ENCODE measurements around the gene CCSAP. TPM values are rescaled to one million over a fixed set of nuclear protein-coding genes. Genes with fewer than 3 reads are reported as not detected.

The CCSAP gene
- total and polyA plus RNA-seq, 2 of the 13 experiments (the other 11 are each of a cell fraction or from before 2014, with no cell fraction given): 3.7 to 9.0 TPM

GRCh38 chr1:229298420-229298819 is 44.4 kb downstream of the CCSAP start (continued):
- peak; percentile 42; the same call in 1 of the 2 replicates for TF ChIP-seq SOX5 (CRISPR knock-in tag; IDR thresholded peaks at IDR 0.05; ENCODE audit: borderline replicate concordance)
- no peak for TF ChIP-seq CHD2 (IDR thresholded peaks at IDR 0.05; ENCODE audit: low read depth, low read length)
- no peak for TF ChIP-seq ZNF746 (CRISPR knock-in tag; IDR thresholded peaks at IDR 0.05)
- TF ChIP-seq TARDBP (CRISPR knock-in tag; IDR thresholded peaks at IDR 0.05): no peak
- TF ChIP-seq, protein P1, sequence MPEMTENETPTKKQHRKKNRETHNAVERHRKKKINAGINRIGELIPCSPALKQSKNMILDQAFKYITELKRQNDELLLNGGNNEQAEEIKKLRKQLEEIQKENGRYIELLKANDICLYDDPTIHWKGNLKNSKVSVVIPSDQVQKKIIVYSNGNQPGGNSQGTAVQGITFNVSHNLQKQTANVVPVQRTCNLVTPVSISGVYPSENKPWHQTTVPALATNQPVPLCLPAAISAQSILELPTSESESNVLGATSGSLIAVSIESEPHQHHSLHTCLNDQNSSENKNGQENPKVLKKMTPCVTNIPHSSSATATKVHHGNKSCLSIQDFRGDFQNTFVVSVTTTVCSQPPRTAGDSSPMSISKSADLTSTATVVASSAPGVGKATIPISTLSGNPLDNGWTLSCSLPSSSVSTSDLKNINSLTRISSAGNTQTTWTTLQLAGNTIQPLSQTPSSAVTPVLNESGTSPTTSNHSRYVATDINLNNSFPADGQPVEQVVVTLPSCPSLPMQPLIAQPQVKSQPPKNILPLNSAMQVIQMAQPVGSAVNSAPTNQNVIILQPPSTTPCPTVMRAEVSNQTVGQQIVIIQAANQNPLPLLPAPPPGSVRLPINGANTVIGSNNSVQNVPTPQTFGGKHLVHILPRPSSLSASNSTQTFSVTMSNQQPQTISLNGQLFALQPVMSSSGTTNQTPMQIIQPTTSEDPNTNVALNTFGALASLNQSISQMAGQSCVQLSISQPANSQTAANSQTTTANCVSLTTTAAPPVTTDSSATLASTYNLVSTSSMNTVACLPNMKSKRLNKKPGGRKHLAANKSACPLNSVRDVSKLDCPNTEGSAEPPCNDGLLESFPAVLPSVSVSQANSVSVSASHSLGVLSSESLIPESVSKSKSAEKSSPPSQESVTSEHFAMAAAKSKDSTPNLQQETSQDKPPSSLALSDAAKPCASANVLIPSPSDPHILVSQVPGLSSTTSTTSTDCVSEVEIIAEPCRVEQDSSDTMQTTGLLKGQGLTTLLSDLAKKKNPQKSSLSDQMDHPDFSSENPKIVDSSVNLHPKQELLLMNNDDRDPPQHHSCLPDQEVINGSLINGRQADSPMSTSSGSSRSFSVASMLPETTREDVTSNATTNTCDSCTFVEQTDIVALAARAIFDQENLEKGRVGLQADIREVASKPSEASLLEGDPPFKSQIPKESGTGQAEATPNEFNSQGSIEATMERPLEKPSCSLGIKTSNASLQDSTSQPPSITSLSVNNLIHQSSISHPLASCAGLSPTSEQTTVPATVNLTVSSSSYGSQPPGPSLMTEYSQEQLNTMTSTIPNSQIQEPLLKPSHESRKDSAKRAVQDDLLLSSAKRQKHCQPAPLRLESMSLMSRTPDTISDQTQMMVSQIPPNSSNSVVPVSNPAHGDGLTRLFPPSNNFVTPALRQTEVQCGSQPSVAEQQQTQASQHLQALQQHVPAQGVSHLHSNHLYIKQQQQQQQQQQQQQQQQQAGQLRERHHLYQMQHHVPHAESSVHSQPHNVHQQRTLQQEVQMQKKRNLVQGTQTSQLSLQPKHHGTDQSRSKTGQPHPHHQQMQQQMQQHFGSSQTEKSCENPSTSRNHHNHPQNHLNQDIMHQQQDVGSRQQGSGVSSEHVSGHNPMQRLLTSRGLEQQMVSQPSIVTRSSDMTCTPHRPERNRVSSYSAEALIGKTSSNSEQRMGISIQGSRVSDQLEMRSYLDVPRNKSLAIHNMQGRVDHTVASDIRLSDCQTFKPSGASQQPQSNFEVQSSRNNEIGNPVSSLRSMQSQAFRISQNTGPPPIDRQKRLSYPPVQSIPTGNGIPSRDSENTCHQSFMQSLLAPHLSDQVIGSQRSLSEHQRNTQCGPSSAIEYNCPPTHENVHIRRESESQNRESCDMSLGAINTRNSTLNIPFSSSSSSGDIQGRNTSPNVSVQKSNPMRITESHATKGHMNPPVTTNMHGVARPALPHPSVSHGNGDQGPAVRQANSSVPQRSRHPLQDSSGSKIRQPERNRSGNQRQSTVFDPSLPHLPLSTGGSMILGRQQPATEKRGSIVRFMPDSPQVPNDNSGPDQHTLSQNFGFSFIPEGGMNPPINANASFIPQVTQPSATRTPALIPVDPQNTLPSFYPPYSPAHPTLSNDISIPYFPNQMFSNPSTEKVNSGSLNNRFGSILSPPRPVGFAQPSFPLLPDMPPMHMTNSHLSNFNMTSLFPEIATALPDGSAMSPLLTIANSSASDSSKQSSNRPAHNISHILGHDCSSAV (CRISPR knock-in tag; IDR thresholded peaks at IDR 0.05; ENCODE audit: borderline replicate concordance): no peak
- TF ChIP-seq ZSCAN22 (CRISPR knock-in tag; IDR thresholded peaks at IDR 0.05): no peak
- TF ChIP-seq RARG (CRISPR knock-in tag; IDR thresholded peaks at IDR 0.05; ENCODE audit: low read depth): no peak
- no peak for TF ChIP-seq DR1 (CRISPR knock-in tag; IDR thresholded peaks at IDR 0.05)
- no peak for TF ChIP-seq KLF13 (CRISPR knock-in tag; IDR thresholded peaks at IDR 0.05)
- no peak for TF ChIP-seq ZBTB1 (CRISPR knock-in tag; IDR thresholded peaks at IDR 0.05; ENCODE audit: borderline replicate concordance)
- TF ChIP-seq ZMYM2 (CRISPR knock-in tag; IDR thresholded peaks at IDR 0.05): no peak
- TF ChIP-seq ZNF280D (CRISPR knock-in tag; IDR thresholded peaks at IDR 0.05): no peak
- no peak for TF ChIP-seq KDM5B (CRISPR knock-in tag; IDR thresholded peaks at IDR 0.05; ENCODE audit: borderline replicate concordance)
- no peak for TF ChIP-seq ZNF790 (CRISPR knock-in tag; IDR thresholded peaks at IDR 0.05; ENCODE audit: borderline replicate concordance)
- TF ChIP-seq NCOA1 (CRISPR knock-in tag; IDR thresholded peaks at IDR 0.05): no peak
- no peak for TF ChIP-seq TCF12 (IDR thresholded peaks at IDR 0.05)
- TF ChIP-seq TCF12 (CRISPR knock-in tag; IDR thresholded peaks at IDR 0.05): no peak
- no peak for TF ChIP-seq ERF (CRISPR knock-in tag; IDR thresholded peaks at IDR 0.05)
